NCI-H226 (cell line): ENCODE results near the gene MGAT5B.

Experiments used
- DNase-seq: peaks from one replicate; pipeline ENCODE4 v3.0.0-alpha.2; 2015

The MGAT5B gene

DNA sequence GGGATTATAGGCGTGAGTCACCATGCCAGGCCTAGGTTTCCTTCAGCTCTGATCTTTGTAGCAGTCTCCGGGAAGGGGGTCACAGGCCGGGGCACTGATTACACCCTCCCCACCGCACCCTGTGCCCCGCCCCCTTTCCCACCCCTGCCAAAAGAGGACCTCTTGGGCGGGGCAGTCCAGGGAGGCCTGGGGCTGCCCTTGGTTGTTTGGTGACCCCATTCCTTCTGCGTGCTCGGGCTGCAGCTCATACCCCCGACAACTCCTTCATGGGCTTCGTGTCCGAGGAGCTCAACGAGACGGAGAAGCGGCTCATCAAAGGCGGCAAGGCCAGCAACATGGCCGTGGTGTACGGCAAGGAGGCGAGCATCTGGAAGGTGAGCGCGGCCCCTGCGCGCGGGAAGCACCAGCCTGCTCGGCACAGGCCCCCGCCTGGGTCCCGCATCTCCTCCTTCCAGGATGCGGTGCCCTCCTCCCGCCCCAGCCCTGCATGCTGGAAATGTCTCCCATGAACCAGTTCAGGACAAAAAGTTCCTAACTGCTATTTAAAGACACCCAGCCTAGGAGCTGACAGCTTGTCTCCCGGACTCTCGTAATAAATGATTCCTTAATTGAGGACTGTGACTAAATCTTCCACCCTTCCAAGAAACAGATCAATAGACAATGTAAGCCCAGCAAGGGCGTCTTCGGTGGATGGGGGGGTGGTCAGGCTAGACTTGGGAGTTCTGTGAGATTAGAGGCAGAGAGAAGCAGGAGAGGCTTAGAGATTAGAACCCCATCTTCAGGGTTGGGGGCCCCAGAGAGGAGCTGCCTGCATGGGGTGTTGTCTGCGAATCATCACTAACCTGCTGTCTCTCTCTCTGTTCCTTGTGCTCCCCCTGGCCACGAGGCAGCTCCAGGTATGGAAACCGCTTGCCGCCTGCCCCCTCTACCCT is 64.5 kb downstream of the MGAT5B start:
- no peak for DNase-seq

- DNase-seq: peak; percentile 15
Observed at GRCh38 chr17:76934561-76935320, 66.5 kb downstream of the MGAT5B start.

- no peak for DNase-seq
Observed at GRCh38 chr17:76935331-76935730, 67.1 kb downstream of the MGAT5B start.

- no peak for DNase-seq
Observed at GRCh38 chr17:76937238-76937637, 69.0 kb downstream of the MGAT5B start.

DNA sequence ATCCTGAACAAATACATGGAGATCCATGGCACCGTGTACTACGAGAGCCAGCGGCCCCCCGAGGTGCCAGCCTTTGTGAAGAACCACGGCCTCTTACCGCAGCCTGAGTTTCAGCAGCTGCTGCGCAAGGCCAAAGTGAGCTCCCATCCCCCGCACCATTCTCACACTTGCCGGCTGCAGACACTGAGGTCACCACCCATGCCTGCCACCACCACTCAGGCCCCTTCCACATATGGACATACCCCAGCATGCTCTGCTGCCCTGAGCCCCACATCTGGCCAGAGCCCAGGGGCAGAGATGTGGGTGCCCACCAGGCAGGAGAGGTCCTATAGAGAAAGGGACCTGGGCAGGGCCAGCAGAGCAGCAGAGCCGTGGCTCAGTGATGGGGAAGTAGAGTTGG is 69.8 kb downstream of the MGAT5B start:
- no peak for DNase-seq

DNA sequence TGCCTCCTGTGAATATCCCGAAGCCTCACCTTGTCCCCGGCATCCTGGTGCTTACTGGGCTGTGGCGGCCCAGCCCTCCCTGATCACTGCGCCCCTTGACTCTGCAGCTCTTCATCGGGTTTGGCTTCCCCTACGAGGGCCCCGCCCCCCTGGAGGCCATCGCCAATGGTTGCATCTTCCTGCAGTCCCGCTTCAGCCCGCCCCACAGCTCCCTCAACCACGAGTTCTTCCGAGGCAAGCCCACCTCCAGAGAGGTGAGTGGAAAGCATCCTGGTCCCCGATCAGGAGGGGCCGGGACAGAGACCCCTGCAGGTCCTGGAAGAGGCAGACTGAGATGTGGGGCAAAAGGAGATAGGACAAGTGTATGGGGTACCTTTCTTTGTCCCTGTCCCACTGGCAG is 72.1 kb downstream of the MGAT5B start:
- DNase-seq: no peak

DNA sequence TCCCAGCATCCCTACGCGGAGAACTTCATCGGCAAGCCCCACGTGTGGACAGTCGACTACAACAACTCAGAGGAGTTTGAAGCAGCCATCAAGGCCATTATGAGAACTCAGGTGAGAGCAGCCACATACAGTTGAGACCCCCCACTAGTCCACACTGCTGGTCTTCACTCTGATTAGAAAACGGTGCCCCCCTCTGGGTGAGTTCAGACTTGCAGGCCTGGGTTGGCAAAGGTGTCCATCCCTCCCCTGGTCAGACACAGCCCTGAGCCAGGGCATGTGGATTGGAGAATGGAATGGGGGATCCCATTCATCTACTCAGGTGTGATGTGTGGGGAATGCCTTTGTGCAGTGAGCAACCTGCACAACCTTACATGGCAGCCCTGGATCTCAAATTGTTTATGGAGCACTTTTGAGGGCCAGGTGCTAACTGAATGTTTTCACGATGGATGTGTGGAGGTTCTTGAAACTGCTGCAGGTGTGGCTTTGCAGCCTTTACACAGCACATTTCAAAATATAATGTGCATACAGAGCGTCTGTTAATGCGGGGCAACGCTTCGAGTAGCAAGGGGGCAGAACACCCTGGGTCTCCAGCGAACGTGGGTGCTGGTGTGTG is 72.6 kb downstream of the MGAT5B start:
- no peak for DNase-seq

DNA sequence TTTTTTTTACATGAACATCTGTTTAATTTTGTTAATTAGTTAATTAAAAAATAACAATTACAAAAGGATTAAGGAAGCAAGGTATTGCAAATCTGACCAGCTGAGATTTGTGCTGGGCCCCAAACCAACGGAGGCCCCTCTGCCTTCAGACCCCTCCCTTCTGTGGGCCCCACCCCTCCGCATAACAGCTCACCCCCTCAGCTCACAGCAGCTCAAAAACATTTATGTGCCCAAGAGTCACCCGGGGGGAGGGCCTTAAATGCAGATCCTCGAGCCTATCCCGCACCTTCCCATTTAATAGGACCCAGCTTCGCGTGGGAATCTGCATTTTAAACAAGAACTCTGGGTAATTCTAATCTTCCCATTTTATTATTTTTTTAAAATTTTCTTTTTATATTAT is 75.0 kb downstream of the MGAT5B start:
- DNase-seq: no peak

GRCh38 chr17:76943781-76944213 is 75.6 kb downstream of the MGAT5B start:
- DNase-seq: no peak

- DNase-seq: no peak
Observed at GRCh38 chr17:76944477-76944876, 76.3 kb downstream of the MGAT5B start.

- no peak for DNase-seq
Observed at GRCh38 chr17:76946111-76946771, 78.0 kb downstream of the MGAT5B start.

- DNase-seq: no peak
Observed at GRCh38 chr17:76946772-76947135, 78.5 kb downstream of the MGAT5B start.

GRCh38 chr17:76947309-76947708 is 79.1 kb downstream of the MGAT5B start:
- no peak for DNase-seq

- DNase-seq: no peak
Observed at GRCh38 chr17:76947771-76948170, 79.6 kb downstream of the MGAT5B start.

GRCh38 chr17:76948301-76948700 is 80.1 kb downstream of the MGAT5B start:
- no peak for DNase-seq

DNA sequence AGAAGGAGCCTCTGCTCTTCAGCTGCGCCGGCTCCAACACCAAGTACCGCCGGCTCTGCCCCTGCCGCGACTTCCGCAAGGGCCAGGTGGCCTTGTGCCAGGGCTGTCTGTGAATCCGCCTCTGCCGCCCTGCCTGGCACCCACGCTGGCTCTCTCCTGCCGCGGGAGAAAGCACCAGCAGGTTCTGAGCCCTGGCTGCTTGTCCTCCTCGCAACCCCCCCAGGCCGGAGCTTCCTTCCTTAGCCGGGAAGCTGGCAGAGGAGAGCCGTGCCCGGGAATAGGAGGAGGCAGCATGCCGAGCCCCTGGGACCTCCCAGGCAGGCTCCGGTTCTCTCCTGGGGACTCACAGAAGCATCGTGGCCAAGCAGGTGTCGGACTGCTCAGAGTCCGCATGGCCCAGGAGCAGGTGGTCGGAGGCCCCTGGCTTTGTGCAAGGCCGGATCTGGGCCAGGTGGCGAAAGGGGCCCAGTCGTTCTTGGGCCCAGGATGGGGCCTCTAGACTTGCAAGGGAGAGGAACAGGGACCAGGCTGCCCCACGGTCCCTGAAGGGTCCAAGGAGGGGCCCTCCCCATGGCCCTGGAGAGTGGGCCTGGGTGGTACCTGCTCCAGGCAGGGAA is 80.6 kb downstream of the MGAT5B start:
- DNase-seq: no peak

GRCh38 chr17:76949913-76950695 is 81.9 kb downstream of the MGAT5B start:
- DNase-seq: no peak

DNA sequence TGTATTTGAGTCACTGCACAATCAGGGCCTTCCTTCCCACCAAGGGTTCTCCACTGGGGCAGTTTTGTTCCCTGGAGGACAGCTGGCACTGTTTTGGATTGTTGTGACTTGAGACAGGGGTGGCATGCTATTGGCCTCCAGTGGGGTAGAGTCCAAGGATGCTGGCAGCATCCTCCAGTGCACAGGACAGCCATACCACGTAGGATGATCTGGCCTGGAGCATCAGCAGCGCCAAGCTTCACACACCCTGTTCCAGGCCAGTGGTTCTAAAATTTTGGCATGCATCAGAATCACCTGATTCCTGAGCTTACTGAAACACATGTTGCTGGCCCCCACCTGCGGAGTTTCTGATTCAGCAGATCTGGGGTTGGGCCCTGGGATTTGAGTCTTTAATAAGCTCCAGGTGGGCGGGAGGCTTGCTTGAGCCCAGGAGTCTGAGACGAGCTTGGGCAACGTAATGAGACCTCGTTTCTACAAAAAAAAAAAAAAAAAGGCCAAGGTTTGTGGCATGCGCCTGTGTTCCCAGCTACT is 83.2 kb downstream of the MGAT5B start:
- DNase-seq: no peak

GRCh38 chr17:76952402-76952801 is 84.2 kb downstream of the MGAT5B start:
- no peak for DNase-seq

GRCh38 chr17:76953066-76953465 is 84.9 kb downstream of the MGAT5B start:
- DNase-seq: no peak

DNA sequence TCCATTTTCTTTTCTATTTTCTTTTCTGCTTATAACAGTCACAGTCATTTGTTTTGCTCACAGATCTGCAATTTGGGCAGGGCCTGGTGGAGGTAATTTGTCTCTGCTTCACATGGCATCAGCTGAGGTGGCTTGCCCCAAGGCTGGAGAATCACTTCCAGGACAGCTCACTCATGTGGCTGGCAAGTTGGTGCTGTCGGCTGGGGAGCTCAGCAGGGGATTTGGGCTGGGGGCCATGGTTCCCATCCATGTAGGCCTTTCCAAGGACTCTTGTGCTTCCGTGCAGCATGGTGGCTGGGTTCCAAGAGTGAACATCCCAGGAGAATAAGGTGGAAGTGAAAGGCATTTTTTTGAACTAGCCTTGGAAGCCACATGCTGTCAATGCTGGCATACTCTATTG is 85.7 kb downstream of the MGAT5B start:
- no peak for DNase-seq

DNA sequence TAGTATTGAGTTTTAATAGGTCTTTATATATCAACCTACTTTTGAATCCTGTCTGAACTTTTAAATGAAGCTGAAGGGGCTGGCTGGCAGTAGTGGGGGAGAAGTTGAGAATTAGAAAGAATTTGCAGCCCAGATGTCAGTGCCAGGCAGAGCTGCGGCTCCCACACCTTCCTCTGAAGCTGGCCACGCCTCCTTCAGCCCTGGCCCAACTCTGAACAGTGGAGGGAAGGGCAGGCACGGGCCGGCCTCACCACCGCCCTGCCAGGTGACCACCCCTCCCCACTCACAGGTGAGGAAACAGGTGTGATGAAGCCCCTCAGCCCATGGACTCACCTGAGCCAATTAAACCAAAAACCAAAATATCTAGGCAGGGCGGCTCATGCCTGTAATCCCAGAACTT is 87.0 kb downstream of the MGAT5B start:
- peak; percentile 52 for DNase-seq
